Posterior cingulate gyrus (tissue), 11 donors: Measurements from ENCODE around the gene CFAP73.
"Not testable (repeated sequence)": the region's sequence is repeated elsewhere in the genome, so short reads cannot be mapped to it uniquely, and the experiment has no call there.

Source experiments
- DNase-seq, 10 donors: peaks; one replicate each; pipeline versions ENCODE4 v3.0.0 to v3.0.0-alpha.2; 2020 to 2021; ENCODE audit warnings: mixed read lengths in 3 of 10
- intact Hi-C: fragments of 100-400 bp; cut with DNase I; formaldehyde crosslinking; loops from one replicate; pipeline ENCODE4 v1.15.1; 2023

The CFAP73 gene

GRCh38 chr12:113138826-113139225, 10.7 kb upstream of the CFAP73 start:
- DNase-seq: peak in 2 of 10 donors; percentile 51 to 63
- intact Hi-C loops: no loop called here

DNA sequence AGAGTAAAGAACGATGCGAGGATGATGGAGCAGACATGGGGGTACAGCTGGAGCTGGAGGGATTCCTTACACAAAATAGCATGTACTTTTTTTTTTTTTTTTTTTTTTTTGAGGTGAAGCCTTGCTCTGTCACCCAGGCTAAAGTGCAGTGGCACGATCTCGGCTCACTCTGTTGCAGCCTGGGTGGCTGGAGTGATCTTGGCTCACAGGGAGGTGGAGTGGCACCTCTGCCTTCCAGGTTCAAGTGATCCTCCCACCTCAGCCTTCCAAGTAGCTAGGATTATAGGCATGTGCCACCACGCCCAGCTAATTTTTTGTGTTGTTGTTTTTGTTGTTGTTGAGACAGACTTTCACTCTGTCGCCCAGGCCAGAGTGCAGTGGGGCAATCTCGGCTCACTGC, 8.8 kb upstream of the CFAP73 start:
- DNase-seq: peak in 2 of 10 donors; percentile 62 to 64
- intact Hi-C loops: no loop called here

DNA sequence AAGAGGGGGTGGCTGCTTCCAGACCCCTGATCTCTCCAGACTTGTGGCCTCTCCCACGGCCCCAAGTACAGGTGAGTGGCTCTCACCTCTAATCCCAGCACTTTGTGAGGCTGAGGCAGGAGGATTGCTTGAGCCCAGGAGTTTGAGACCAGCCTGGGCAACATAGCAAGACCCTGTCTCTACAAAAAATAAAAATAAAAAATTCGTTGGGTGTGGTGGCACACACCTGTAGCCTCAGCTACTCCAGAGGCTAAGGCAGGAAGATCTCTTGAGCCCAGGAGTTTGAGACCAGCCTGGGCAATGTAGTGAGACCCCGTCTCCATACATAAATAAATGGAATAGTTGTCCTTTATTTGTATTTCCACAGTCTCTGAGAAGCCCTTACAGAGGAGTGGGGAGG, 7.8 kb upstream of the CFAP73 start:
- intact Hi-C loops, DNase-seq: not testable (repeated sequence)

GRCh38 chr12:113142173-113142885, 7.2 kb upstream of the CFAP73 start:
- intact Hi-C loops: no loop called here
- DNase-seq: peak; percentile 84 to 98 (median 92)

DNA sequence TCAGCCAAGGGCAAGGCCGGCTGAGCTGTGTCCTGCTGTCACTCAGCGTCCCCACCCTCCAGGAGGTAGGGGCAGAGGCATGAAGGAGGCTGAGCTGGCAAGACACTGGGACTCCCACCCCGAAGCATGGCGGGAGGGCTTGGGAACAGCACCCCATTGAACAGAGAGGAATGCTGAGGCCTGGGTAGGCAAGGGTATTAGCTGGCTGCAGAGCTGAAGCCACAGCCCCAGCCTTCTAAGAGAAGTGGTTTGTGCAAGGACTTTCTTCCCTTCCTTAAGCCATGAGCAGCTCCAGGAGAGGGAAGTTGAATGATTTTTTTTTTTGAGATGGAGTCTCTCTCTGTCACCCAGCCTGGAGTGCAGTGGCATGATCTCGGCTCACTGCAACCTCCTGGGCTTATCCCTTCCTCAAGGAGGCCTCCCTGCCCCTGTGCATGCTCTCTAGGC, 6.6 kb upstream of the CFAP73 start:
- peak in 1 of 10 donors; percentile 10 for DNase-seq
- intact Hi-C loops: no loop called here

- DNase-seq: no peak
- intact Hi-C loops: no loop called here
These were observed 5.6 kb upstream of the CFAP73 start for GRCh38 chr12:113143959-113144358.

DNA sequence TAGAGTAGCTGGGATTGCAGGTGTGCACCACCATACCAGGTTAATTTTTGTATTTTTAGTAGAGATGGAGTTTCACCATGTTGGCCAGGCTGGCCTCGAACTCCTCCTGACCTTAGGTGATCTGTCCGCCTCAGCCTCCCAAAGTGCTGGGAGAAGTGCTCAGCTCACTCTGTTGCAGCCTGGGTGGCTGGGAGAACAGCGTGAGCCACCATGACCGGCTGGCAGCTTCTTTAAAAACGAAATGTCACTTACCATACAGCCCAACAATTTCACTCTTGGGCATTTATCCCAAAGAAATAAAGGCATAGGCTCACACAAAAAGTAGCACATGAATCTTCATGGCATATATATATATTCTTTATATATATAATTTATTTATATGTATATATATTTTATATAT, 4.7 kb upstream of the CFAP73 start:
- peak in 2 of 10 donors; percentile 52 to 53 for DNase-seq
- intact Hi-C loops: no loop called here

- intact Hi-C loops: no loop called here
- peak in 1 of 10 donors; percentile 30 for DNase-seq
These were observed 3.6 kb upstream of the CFAP73 start for GRCh38 chr12:113145720-113146551.

GRCh38 chr12:113146999-113147398, 2.5 kb upstream of the CFAP73 start:
- intact Hi-C loops: no loop called here
- peak in 1 of 10 donors; percentile 29 for DNase-seq

DNA sequence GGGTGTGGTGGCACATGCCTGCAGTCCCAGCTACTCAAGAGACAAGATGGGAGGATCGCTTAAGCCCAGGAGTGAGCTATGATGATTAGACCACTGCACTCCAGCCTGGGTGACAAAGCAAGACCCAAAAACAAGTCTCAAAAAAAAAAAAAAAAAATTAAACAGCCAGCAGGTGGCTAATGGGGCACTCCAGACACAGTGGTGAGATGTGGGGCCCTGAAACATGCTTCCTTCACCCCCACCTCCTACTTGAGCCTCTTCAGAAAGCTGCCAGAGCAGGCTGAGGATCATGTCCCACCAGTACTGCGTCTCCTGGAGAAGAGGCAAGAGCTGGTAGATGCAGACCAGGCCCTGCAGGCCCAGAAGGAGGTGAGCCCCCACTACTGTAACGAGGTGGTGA, 2.1 kb downstream of the CFAP73 start:
- intact Hi-C loops: loop anchor here (10.0 kb wide), 1 partner anchor 57 kb away; no protein-coding TSS in a partner anchor
- DNase-seq: no peak

GRCh38 chr12:113152196-113152834, 2.8 kb downstream of the CFAP73 start:
- intact Hi-C loops: loop anchor here (10.0 kb wide), 1 partner anchor 58 kb away; no protein-coding TSS in a partner anchor
- no peak for DNase-seq

DNA sequence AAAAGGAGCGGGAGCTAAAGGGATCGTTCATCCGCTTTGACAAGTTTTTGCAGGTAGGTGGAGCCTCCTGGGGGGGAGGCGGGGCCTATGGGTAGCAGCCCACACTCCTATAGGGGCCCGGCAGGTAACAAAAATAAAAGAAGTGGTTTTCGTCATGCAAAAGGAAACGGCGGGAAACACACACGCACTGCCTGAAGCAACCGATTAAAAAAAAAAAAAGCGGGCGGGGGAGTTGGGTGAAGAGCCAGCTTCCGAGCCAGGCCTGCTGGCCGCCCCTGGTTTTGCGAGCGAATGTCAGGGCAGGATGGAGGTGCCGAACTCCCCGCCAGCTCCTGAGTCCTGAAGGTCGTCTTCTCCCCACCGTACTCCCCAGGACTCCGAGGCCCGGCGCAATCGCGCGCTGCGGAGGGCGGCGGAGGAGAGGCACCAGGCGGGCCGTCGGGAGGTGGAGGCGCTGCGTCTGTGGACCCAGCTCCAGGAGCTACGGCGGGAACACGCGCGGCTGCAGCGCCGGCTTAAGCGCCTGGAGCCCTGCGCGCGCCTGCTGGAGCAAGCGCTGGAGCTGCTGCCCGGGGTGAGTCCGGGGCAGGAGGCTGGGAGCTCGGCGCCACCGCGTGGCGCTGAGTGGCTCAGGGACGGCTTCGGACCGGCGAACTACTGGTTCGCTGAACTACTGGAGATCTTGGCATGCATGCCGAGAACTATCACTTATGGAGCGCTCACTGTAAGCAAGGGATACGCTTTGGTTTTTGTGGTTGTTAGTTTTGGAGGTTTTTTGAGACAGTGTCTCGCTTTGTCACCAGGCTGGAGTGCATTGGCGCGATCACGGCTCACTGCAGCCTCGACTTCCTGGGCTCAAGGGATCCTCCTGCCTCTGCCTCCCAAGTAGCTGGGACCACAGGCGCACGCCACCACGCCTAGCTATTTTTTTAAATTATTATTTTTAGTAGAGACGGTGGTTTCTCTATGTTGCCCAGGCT, 3.6 kb downstream of the CFAP73 start:
- DNase-seq: peak; percentile 60 to 97 (median 78)
- intact Hi-C loops: loop anchor here (1.0 to 10.0 kb wide), 2 partner anchors 58 to 105 kb away; no protein-coding TSS in a partner anchor

- intact Hi-C loops: loop anchor here (10.0 kb wide), 1 partner anchor 60 kb away; no protein-coding TSS in a partner anchor
- peak in 3 of 10 donors; percentile 24 to 81 (median 79) for DNase-seq
These were observed 4.9 kb downstream of the CFAP73 start for GRCh38 chr12:113154351-113154973.

DNA sequence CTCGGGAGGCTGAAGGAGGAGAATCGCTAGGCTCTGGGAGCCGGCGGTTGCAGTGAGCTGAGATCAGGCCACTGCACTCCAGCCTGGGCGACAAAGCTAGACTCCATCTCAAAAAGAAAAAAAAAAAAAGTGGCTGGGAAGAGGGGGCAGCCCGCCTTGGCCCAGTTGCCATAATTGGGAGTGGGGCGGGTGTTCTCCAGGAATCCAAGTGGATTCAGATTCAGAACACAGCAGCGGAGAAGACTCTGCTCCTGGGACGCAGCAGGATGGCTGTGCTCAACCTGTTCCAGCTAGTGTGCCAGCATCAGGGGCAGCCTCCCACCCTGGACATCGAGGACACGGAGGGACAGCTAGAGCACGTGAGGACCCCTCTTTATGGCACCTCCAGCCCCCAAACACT, 5.5 kb downstream of the CFAP73 start:
- DNase-seq: no peak
- intact Hi-C loops: loop anchor here (10.0 kb wide), 1 partner anchor 60 kb away; no protein-coding TSS in a partner anchor

DNA sequence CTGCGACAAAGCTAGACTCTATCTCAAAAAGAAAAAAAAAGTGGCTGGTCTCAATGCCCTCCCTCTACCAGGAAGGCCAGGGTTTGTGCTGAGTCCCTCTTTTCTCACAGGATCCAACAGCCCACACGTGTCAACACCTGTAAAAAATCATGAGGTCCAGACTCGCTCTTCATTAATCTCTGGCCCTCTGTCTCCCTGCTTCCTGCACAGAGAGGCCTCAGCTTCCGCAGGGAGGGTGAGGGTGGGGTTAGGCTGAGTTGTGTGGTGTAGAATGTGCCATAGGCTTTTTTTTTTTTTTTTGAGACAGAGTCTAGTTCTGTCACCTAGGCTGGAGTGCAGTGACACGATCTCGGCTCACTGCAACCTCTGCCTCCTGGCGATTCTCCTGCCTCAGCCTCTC, 6.1 kb downstream of the CFAP73 start:
- no peak for DNase-seq
- intact Hi-C loops: loop anchor here (10.0 kb wide), 1 partner anchor 61 kb away; no protein-coding TSS in a partner anchor

DNA sequence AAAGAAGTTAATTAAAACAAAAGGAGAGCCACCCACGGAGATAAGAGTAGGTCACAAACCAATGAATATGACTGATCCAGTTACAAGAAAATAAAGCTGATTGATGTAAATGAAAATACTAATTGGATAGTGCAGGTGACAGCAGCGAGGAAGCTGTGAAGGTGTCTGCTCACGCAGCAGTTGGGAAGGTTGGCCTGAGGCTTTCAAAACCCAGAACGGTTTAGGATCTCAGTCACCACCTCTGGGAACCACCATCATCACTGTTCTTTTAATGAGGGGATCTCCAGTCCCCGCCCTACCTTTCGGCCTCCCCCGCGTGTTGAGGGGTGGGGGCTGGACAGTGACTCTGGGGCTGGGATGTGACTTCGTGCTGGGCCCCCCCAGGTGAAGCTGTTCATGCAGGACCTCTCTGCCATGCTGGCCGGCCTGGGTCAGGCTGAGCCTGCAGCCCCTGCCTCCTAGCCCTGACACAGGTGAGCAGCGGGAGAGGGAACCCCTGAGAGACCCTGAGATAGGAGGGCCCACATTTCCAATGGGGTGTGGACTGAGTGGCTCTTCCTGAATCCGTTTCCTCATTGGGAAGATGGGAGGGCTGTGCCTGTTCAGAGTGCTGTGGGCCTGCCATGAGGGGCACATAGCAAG, 7.8 kb downstream of the CFAP73 start:
- no peak for DNase-seq

GRCh38 chr12:113158439-113159203, 9.1 kb downstream of the CFAP73 start:
- intact Hi-C loops: loop anchor here (10.0 kb wide), 1 partner anchor 64 kb away; no protein-coding TSS in a partner anchor
- DNase-seq: peak in 1 of 10 donors; percentile 84

More for the DNA sequence above, 7.8 kb downstream of the CFAP73 start:
- intact Hi-C loops: loop anchor here (10.0 kb wide), 1 partner anchor 63 kb away; no protein-coding TSS in a partner anchor
